HG02970 (cell line): ENCODE data around the gene PHACTR1.
A peak's percentile ranks its signal among the peaks of the same experiment; 100 is the strongest.

Source experiments
- ATAC-seq: cut with Tn5 transposase; IDR thresholded peaks from one replicate; pipeline ENCODE4 v1.9.1; 2021; ENCODE audit warnings: mild to moderate bottlenecking, moderate library complexity, moderate number of reproducible peaks; ENCODE audit not compliant: unreplicated experiment, low FRiP score

The PHACTR1 gene

GRCh38 chr6:13272131-13273046, 555.8 kb downstream of the PHACTR1 start:
- peak; percentile 61 for ATAC-seq

- ATAC-seq, result no peak
Observed at GRCh38 chr6:13273202-13273930, 556.8 kb downstream of the PHACTR1 start.

GRCh38 chr6:13273931-13274706, 557.6 kb downstream of the PHACTR1 start:
- peak; percentile 34 for ATAC-seq

GRCh38 chr6:13274707-13275434, 558.3 kb downstream of the PHACTR1 start:
- no peak for ATAC-seq

DNA sequence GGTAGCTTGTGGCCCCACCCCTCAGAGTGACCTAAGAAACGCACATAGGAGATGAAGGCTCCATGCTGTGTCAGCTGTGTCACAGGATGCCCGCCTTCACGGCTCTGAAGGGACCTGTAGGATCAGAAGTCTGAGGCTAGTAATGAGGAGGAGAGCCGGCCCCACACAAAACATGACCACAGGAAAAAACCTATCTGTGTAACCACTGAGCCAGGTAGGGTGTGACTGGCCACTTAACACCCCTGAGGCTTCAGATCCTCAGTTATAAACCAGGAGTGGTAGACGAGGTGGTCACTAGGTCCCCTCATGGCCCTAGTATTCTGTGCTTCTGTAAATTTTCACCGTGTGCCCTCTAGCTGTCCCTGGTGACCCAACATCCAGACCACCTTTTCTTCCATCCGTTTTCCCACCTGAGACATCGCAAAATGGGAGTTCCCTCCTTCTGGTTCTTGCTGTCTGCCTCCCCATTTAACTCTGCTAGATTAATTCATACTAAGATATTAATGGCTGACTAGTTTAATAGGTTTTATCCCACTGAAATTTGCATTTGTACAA, 558.9 kb downstream of the PHACTR1 start:
- no peak for ATAC-seq

DNA sequence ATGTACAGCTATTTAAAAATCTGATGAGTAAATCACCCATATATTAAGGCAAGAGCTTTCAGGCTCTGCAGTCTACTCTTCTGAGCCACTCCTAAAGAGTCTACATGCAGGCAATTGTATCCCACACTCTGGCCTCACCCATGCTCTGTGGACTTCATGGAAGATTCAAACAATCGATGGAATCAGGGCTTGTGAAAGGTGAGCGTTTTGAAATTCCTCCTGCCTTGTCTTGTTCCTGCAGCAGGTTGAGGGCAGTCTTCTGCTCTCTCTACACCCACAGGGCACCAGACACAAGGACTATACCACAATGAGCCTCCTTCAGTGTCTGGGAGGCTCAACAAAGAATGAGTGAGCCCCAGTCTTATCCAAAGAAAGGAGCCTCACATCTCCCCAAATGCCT, 560.7 kb downstream of the PHACTR1 start:
- ATAC-seq, result no peak

DNA sequence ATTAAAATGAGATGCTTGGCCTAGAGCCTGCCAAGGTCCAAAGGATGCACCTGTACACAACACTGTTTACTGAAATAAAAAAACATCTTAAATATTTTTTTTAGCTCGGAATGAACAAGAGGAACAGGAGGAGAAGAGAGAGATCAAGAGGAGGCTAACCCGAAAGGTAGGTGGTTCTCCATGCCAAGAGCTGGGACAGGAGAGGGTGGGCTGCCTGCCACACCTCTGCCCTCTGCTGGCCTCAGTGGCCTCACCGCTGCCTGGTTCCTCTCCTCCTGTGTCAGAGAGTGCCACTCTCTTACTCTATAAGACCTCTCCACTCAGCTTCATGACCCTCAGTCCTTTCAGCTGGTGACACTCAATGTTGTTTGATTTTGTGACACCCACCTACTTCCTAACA, 561.6 kb downstream of the PHACTR1 start:
- no peak for ATAC-seq

DNA sequence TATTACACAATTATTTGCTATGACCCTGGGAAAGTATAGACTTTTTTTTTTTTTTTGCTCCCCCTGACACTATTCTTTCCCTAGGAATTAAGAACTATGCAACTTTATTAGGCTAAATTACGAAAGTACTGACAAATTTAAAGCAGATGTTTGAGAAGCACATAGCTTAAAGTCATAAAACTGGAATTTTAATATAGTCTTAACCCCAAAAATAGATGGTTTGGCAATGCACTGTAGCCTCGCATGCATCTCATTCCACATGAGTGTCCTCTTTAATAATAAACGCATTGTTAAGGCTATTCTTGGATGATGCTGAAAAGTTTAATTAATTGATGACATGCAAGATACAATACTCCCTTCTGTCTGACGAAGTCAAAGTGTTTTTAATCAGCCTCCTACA, 562.4 kb downstream of the PHACTR1 start:
- ATAC-seq, result no peak

GRCh38 chr6:13280254-13280653, 563.7 kb downstream of the PHACTR1 start:
- ATAC-seq, result no peak

DNA sequence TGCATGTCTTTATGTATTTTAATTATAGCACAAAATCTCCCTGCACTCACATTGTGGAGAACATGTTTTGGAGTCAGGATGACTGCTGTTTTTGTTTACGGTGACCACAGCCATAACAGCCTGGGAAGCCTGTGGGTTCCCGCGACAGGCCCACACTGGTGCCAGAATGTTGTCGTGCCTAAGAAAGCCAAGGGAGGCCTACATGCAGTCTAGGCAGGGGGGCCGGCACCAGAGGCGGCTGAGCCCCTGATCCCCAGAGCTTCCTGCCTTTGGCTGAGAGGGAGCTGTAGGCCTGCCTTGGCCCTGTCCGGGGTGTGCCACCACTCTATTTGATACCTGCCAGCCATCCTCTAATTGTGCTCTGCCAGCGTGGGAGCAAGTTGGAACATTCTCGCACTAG, 565.1 kb downstream of the PHACTR1 start:
- ATAC-seq, result no peak

DNA sequence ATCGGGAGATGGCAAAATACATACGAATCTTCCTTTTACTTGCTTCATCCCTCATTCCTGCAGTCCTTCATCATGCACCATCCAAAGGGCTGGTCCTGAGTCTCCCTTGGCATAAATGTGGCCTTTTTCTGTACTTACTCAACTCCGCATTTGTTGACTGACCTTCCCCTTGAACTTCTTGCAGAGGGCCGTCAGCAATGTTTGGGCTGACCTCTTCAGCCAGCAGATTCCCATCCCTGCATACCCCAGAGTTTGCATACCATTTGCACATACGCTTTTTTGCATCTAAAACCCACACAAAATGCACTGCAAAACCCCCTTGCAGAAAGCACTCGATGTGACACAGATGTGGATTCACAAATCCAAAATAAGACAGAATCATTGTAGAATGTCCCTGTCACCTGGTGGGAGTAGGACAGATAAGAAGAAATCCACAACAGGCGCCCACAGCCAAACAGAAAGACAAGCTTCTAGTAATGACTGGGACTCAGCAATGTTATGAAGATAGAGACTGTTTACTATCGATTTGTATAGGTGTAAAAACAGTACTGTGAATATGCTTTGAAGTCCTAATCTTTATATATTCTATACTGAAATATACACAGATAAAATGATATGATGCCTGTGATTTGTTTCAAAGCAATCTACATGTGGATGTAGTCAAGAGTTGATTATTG, 566.0 kb downstream of the PHACTR1 start:
- no peak for ATAC-seq

- ATAC-seq, result no peak
Observed at GRCh38 chr6:13283331-13283730, 566.8 kb downstream of the PHACTR1 start.

- no peak for ATAC-seq
Observed at GRCh38 chr6:13284646-13285045, 568.1 kb downstream of the PHACTR1 start.

DNA sequence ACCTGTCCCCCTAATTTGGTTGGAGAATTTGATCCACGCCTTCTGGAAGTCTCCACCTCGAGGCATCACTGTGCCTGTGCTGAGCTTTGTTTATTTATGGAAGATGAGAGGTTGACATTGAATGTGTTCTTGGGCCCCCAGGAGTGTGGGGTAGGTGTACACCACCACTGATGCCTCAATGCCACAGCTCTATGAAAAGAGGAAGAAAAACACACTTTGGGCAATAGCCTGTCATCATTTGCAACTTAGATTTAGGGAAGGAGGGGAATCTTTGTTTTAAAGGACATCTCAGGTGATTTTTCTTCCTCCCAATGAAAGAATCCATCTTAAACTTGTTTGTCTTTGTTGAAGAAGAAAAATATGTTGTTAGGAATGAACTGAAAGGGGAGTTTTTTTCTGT, 569.1 kb downstream of the PHACTR1 start:
- ATAC-seq, result no peak

DNA sequence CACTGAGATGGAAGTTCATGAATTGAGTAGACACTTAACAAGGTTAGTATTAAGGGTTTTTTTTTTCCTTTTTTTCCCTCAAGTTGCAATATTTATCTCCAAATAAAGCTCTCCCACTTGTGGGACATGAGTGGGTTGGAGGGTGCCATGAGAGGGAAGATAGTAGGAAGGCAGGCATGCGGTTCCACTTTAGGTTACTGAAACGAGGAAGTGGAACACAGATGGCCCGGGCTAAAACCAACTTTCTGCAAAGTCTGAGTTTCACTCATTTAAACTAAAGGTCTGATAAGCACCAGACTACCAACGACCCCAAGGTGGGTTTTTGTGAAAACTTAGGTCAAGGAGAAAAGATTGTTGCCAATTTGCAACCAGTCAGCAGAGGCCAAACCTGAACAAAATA, 569.6 kb downstream of the PHACTR1 start:
- ATAC-seq, result no peak

- no peak for ATAC-seq
Observed at GRCh38 chr6:13287104-13287503, 570.5 kb downstream of the PHACTR1 start.

DNA sequence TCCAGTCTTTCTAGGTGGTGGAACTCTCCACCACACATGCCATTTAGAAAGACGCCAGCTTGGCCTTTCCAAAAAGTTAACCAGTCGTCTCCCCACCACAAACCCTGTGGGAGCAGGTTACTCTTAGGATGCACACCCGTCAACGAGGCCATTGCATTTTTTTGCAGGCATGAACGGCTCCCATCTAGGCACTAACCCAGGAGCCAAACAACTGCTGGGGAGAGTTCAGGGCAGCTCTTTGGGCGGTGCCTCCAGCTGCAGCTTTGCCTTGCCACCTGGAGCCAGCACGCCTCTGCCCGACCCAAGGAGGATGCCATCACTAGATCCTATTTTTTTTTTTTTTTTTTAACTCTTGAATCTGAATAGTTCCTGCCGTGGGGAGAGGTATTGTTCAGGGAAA, 571.9 kb downstream of the PHACTR1 start:
- ATAC-seq, result no peak

DNA sequence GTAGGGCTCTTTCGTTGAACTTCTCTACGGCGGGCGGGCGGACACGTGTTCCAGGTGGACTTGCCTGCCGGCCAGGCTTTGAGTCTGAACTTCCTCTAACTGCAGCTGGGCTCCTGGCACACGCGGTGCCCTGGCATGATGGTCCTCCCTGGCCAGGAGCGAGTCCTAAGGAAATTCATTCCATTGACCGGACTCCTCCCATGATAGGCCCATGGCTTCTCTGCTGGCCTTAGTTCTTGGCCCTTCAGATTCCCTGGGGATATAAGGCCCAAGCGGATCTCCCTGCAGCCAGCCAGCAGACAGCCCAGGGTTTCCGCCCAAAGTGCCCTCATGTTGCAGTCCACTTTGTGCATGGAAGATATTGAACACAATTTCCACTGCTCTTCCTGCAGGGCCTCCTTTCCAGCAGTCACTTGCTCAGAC, 572.4 kb downstream of the PHACTR1 start:
- no peak for ATAC-seq

GRCh38 chr6:13289789-13290318, 573.3 kb downstream of the PHACTR1 start:
- ATAC-seq, result no peak
